ENCODE measurements around the gene CLEC20A.

DNA sequence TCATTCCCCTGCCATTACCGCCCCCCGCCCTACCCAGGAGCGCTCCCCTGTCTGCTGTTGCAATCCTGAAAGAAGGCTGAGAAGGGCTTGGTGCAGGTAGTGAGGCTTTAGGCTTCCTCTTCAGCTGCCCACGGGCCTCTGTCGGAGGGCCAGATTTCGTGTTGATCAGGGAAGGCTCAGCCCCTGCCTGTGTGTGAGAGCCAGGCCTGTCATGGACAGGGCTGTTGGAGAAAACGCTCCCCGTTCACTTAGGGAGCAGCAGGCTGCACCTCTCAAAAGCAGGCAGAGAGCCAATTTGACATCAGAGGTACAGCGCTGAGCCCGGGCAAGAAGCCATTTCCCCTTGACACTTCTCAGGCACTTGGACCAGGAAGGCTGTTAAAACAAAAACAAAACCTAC, 35.1 kb upstream of the CLEC20A start:
- TF ChIP-seq EZH2 (IDR thresholded peaks at IDR 0.05) (no peak), POLR2AphosphoS5 (IDR thresholded peaks at IDR 0.05; ENCODE audit: borderline replicate concordance, low read depth, low read length) (no peak), FOXP2 (optimal IDR thresholded peaks at IDR 0.05; ENCODE audit: control extremely low read depth, extremely low read length, insufficient read depth) (no peak)

Measured in SK-N-MC (cell line).